ENCODE measurements around the gene GCNT2.

- TF ChIP-seq, protein P1, sequence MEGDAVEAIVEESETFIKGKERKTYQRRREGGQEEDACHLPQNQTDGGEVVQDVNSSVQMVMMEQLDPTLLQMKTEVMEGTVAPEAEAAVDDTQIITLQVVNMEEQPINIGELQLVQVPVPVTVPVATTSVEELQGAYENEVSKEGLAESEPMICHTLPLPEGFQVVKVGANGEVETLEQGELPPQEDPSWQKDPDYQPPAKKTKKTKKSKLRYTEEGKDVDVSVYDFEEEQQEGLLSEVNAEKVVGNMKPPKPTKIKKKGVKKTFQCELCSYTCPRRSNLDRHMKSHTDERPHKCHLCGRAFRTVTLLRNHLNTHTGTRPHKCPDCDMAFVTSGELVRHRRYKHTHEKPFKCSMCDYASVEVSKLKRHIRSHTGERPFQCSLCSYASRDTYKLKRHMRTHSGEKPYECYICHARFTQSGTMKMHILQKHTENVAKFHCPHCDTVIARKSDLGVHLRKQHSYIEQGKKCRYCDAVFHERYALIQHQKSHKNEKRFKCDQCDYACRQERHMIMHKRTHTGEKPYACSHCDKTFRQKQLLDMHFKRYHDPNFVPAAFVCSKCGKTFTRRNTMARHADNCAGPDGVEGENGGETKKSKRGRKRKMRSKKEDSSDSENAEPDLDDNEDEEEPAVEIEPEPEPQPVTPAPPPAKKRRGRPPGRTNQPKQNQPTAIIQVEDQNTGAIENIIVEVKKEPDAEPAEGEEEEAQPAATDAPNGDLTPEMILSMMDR (IDR thresholded peaks at IDR 0.05 in 8 of 11, conservative IDR thresholded peaks at IDR 0.05 in 3 of 11) = no peak
- no peak for TF ChIP-seq POLR2A (IDR thresholded peaks at IDR 0.05)
- no peak for TF ChIP-seq POLR2AphosphoS5 (IDR thresholded peaks at IDR 0.05)
Measured at GRCh38 chr6:10668126-10668917, 147.2 kb downstream of the GCNT2 start.

All from spleen (tissue), 7 donors.